Measurements from ENCODE around the gene IDH1. TPM values are rescaled to one million over a fixed set of nuclear protein-coding genes. Genes with fewer than 3 reads are reported as not detected.
A peak's percentile ranks its signal among the peaks of the same experiment; 100 is the strongest.
"Not testable (repeated sequence)": the region's sequence is repeated elsewhere in the genome, so short reads cannot be mapped to it uniquely, and the experiment has no call there.

IDH1 gene
- total RNA-seq, 1 donor from 2014 or later = 171 TPM

DNA sequence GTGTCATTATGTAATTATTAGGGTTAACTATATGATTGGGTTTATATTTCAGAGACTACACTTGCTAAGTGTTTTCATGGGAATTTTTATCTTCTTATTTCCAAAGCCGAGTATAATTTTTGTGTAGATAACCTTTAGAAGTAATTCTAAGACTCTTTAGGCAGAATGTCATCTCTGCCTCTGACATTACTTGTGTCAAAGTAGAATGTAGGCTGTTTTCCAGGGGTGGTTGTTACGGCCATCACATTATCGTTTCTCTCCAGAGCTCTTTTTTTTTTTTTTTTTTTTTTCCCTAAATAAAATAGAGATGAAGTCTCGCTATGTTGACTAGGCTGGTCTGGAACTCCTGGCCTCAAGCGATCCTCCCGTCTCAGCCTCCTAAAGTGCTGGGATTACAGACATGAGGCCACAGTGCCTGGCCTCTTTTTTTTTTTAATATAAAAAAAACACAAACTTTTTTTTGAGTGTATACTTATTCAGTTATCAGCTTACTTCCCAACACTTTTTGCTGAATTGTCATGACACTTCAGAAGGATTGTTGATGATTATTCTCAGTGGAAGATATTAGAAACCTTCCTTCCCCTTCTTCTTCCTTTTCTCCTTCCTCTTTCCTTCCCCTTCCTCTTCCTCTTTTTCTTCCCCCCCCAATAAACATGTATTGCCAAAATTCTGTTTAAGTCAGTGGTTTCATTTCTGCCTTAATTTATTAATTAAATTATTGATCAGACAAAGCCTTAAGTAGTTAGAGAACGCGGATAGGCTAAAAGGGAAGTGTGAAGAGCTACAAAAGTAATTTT is 13.5 kb upstream of the IDH1 start:
- Mint-ChIP-seq H3K27me3 (ENCODE audit: unreplicated experiment) (peaks cover 9% of the 10 kb centered on the region), H3K4me1 (ENCODE audit: unreplicated experiment) (peaks cover 18% of the 10 kb centered on the region), H3K4me3 (ENCODE audit: unreplicated experiment) (peak overlapping the region; percentile 98), H3K36me3 (ENCODE audit: low read depth, unreplicated experiment) (peaks cover 6% of the 10 kb centered on the region), H3K9me3 (ENCODE audit: unreplicated experiment) (no peaks in the 10 kb centered on the region), H3K27ac (ENCODE audit: unreplicated experiment) (peak overlapping the region; percentile 90)
- no peak for TF ChIP-seq CTCF (IDR thresholded peaks at IDR 0.05; ENCODE audit: unreplicated experiment)
- no peak for DNase-seq (ENCODE audit: low spot score)

- Mint-ChIP-seq H3K27ac (ENCODE audit: unreplicated experiment) (peak overlapping the region; percentile 96), H3K4me3 (ENCODE audit: unreplicated experiment) (peak overlapping the region; percentile 98), H3K4me1 (ENCODE audit: unreplicated experiment) (peaks cover 18% of the 10 kb centered on the region)
- not testable (repeated sequence) for H3K27me3 Mint-ChIP-seq (ENCODE audit: unreplicated experiment); H3K36me3 Mint-ChIP-seq (ENCODE audit: low read depth, unreplicated experiment); H3K9me3 Mint-ChIP-seq (ENCODE audit: unreplicated experiment)
- peak; percentile 21 for DNase-seq (ENCODE audit: low spot score)
Observed at GRCh38 chr2:208267526-208267925, 12.7 kb upstream of the IDH1 start.

DNA sequence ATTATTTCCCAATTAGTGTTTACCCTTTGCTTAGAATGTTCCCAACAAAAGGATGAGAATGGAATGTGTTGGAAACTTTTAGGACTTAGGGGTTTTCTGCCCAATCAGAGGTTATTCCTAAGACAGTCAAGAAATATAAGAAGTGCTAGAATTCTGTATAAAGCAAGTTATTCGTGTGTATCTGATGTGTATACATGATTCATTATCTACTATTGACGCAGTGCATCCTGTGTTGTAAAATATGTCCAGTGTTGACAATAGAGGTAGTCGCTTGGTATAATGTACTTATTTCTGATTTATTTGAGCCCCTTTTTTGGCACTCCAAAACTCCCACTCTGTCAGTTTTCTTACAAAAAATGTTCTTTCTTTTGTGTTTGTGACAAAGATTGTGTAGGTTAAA is 12.1 kb upstream of the IDH1 start:
- Mint-ChIP-seq H3K27me3 (ENCODE audit: unreplicated experiment) (peaks cover 9% of the 10 kb centered on the region), H3K4me3 (ENCODE audit: unreplicated experiment) (peak overlapping the region; percentile 98), H3K9me3 (ENCODE audit: unreplicated experiment) (no peaks in the 10 kb centered on the region), H3K4me1 (ENCODE audit: unreplicated experiment) (peaks cover 18% of the 10 kb centered on the region), H3K27ac (ENCODE audit: unreplicated experiment) (peak overlapping the region; percentile 96), H3K36me3 (ENCODE audit: low read depth, unreplicated experiment) (peaks cover 6% of the 10 kb centered on the region)
- TF ChIP-seq CTCF (IDR thresholded peaks at IDR 0.05; ENCODE audit: unreplicated experiment) = no peak
- DNase-seq (ENCODE audit: low spot score) = no peak

GRCh38 chr2:208266553-208266893 is 11.7 kb upstream of the IDH1 start:
- TF ChIP-seq CTCF (IDR thresholded peaks at IDR 0.05; ENCODE audit: unreplicated experiment) = no peak
- peak overlapping the region; percentile 96 for H3K27ac Mint-ChIP-seq (ENCODE audit: unreplicated experiment)
- peaks cover 18% of the 10 kb centered on the region for H3K4me1 Mint-ChIP-seq (ENCODE audit: unreplicated experiment)
- H3K36me3 Mint-ChIP-seq (ENCODE audit: low read depth, unreplicated experiment) = peaks cover 4% of the 10 kb centered on the region
- H3K9me3 Mint-ChIP-seq (ENCODE audit: unreplicated experiment) = no peaks in the 10 kb centered on the region
- no peak for DNase-seq (ENCODE audit: low spot score)
- peak overlapping the region; percentile 98 for H3K4me3 Mint-ChIP-seq (ENCODE audit: unreplicated experiment)
- H3K27me3 Mint-ChIP-seq (ENCODE audit: unreplicated experiment) = peaks cover 9% of the 10 kb centered on the region

- Mint-ChIP-seq H3K4me1 (ENCODE audit: unreplicated experiment) (peaks cover 18% of the 10 kb centered on the region), H3K4me3 (ENCODE audit: unreplicated experiment) (peak within 1 kb of the TSS; percentile 98), H3K27me3 (ENCODE audit: unreplicated experiment) (peaks cover 9% of the 10 kb centered on the region), H3K9me3 (ENCODE audit: unreplicated experiment) (no peaks in the 10 kb centered on the region), H3K36me3 (ENCODE audit: low read depth, unreplicated experiment) (no peaks in the 10 kb centered on the region), H3K27ac (ENCODE audit: unreplicated experiment) (peak within 1 kb of the TSS; percentile 96)
- TF ChIP-seq CTCF (IDR thresholded peaks at IDR 0.05; ENCODE audit: unreplicated experiment) = no peak
- peak; percentile 89 for DNase-seq (ENCODE audit: low spot score)
Observed at GRCh38 chr2:208265801-208266552, 11.1 kb upstream of the IDH1 start, which contains the start of gene PIKFYVE. Gene PIKFYVE (plus strand): TSS chr2:208266255. CDS start chr2:208271520, 5,265 bp downstream.
